Stimulated activated CD4-positive, alpha-beta T cell treated with anti-CD3 and anti-CD28 coated beads, Interleukin-4, amount 100 ng/mL, for 1 hour (primary cell): ENCODE measurements around the gene MAP3K20.
"Not testable (repeated sequence)": the region's sequence is repeated elsewhere in the genome, so short reads cannot be mapped to it uniquely, and the experiment has no call there.

Experiments used
- DNase-seq: peaks from one replicate; pipeline ENCODE4 v3.0.0-alpha.2; 2020

The MAP3K20 gene

DNA sequence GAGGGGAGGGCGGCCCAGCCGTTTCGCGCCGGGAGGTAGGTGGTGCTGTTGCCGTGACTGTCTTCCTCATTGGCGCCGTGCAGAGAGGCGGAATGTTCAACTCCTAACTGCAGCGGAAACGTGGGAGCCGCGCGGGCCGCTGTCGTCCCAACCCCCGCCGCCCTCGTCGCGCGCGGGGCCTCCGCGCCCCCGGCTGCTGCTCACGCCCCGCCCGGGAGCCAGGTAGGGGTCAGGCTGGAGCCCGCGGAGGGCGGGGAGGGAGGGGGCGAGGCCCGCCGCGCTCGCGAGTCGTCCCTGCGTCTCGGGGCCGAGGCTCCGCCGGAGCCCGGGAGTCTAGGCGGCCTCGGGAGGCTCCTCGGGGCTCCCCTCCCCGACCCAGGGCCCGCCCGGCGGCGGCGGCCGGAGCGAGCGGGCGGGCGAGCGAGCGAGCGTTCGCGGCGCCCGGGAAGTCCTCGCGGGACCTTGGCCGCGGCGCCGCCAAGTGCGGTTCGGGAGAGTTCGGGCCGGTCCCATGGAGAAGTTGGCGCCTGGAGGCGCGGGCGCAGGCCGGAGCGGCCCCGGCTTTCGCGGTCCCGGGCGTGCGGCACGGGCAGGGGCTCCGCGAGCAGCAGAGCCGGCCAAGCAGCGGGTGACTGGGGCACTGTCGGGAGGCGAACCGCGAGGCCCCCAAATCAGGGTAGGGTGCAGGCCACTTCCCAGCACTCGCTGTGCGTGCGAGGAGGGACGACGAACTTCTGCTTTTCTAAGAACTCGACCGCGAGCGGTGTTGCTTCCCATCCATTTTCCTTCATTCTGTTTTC, at the start of gene MAP3K20:
Gene MAP3K20 (plus strand): TSS at position 66 of the 800 bp plus-strand sequence. CDS start 15,186 bp downstream, outside the sequence.
- peak; percentile 41 for DNase-seq

DNA sequence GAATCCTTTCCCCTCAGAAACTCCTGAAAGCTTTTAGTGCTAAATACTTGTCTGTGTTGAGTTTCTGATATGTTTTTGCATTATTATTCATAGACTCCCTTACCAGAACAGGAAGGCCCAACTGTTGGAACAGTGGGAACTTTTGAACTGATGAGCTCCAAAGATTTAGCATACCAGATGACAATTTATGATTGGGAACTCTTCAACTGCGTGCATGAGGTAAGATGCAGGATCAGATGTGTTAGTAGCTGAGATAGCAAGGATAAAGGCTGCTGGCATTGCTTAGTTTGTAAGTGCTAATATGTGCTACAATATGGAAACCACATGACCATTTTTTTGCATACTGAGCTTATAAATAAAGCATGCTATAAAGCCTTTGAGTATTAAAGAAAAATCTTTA, 49.2 kb upstream of the MAP3K20 start:
- DNase-seq = no peak

DNA sequence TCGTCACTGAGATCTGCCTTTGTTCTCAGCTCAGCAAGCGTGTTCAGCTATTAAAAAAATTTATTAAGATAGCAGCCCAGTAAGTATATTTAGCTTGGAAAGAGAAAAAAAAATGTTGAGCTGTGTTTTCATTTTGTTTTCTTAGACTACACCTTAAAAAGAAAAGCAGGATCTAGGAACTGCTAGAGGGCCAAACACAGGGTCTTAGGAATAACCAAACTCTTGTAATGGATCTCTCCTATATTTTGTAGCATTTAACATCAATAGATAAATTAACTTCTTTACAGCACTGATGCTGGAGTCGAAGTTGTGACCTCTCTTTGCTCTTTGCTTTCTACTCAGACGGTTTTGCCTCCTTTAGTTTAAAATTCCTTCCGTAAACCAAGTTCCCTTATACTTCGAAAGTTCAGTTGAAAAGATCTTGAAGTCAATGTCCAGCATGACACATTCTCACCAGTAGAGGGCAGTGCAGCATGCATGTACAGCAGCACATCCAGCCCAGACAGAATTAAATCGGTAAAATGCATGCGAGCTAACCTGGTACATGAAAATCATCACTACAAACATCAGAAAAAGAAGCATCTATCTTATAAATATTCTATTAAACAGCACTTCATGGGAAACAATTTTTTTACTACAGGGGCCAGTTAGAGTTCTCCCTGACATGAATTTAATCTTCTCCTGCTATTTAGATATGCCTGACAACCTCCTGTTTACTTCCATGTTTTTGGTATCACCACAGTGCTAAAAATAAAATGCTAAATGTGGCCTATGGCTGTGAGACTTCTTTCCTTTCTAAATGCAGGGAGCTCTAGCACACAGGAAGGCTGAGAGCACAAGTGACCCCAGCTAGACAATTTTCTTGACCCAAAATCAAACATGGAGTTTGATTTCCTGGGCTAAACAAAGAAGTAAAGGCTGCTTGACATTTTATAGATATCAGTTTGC, 48.2 kb upstream of the MAP3K20 start:
- peak; percentile 68 for DNase-seq

DNA sequence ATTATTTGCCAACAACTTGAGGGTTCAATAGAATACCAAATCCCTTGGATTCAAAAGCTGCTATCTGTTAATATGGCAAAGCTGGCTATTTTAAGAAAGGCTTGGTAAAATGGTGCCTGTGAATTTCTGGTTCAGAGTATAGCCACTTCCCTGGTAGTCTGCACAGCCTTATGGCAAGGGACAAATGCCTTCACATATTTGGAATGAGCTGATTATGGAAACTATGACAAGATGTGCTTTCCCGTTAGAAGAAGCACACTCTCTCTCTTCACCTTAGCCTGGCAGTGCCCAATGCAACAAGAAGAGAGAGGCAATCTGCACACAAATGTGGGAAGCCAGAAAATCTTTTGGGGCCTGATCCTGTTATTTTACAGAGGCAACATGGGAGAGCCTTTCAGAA, 47.5 kb upstream of the MAP3K20 start:
- no peak for DNase-seq

DNA sequence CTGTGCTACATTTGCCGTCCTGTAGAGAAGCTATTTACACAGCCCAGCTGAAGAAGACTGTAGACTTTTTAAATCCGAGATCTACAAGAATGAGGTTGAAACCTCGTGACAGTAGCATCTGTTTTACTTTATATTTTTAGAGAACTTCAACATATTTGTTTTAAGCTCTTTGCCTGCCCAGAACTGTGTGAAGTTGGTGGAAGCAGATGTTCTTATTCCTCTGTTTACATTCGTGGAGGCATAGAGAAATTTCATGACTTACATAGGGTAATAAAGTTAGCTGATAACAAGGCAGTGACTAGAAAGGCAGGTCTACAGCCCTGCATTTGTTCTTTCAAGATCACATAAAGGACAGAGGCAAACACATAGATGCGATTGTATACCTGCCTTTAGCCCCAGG, 47.0 kb upstream of the MAP3K20 start:
- DNase-seq = no peak

DNA sequence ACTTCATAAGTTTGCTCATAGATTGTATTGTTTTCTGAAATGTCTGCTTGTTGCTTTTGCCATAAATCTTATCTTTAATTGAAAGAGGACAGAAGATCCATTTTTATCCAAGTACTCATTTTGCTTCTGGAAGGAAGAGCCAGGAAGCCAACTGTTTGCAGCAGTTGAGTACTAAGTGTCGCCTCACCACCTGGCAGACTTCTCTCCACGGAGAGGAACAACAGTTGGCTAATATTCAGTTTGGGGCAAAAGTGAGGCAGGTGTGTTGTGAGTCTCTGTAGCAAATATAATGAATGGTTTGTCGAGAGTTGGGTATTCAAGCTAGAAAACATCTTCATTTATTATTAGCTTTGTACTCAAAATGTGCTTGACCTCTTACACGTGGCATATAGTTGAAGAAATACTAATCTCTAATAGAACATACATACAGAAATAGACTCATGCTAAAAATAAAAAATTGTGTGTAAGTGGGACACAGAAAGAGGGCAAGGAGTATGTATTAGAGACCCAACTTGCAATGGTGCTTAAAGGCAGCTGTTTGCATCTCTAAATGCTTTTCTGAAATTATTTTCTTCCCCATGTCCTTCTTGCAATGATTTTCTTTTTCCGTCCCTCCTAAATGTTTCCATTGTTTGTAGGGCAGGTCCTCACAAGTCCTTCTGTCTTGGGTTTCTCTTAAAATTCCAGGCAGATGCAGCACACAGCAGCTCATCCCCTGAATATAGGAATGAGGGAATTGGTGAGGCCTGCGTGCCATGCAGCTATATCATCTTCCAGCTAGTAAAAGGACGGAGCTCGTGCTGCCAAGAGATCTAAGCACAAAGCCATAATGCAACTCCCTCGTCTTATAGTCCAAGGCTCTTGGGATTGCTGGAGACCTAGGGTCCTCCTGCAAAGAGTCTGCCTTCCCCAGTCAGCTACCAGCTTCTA, 44.8 kb upstream of the MAP3K20 start:
- DNase-seq = no peak

DNA sequence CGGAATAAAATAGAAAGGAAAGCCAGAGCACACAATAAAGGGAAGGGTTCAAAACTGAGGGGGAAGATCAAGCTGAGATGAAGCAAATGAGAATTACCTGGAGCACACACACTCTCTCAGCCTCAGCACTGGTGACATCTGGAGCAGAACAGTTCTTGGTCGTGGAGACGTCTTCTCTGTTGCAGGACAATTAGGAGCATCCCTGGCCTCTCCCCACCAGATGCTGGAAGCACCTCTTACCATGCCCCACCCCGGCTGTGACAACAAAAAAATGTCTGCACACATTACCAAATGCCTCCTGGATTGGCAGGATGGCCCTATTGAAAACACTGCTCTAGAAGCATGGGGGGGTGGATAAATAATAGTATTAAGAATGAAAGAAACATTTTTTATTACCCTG, 43.6 kb upstream of the MAP3K20 start:
- DNase-seq = no peak

DNA sequence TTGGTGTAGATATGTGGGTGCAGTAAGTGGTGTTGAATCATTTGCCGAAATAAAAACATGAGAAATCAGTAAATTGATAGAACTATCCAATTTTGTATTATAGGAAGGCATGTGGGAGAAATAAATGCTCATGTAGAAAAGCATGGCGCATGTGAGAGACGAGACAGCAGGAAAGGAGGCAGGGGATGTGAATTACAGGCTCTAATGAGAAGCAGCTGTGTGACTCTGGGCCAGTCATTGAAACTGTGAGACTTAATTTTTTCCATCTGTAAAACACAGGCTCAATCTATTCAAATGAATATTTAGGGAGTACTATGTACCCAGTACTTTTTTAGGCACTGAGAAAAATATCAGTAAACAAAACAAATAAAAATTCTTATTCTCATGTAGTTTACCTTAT, 42.6 kb upstream of the MAP3K20 start:
- no peak for DNase-seq

DNA sequence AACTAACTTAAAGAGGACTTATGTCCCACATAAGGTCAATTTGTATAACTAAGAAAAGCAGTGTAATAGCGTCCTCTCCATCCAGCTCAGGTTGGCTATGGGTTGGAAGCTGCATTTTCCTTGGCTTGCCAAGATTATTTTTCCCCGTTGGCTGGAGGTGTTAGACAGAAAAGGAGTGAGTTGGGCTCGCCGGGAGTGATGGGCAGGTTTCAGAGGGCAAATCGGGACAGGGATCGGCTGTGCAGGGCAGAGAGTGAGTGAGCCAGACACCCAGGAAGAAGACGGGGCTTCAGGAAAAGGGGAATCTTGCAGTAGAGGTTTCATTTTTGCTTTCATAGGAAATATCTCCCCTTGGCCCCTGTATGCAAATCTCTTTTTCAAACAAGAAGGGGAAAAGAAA, 41.5 kb upstream of the MAP3K20 start:
- no peak for DNase-seq

DNA sequence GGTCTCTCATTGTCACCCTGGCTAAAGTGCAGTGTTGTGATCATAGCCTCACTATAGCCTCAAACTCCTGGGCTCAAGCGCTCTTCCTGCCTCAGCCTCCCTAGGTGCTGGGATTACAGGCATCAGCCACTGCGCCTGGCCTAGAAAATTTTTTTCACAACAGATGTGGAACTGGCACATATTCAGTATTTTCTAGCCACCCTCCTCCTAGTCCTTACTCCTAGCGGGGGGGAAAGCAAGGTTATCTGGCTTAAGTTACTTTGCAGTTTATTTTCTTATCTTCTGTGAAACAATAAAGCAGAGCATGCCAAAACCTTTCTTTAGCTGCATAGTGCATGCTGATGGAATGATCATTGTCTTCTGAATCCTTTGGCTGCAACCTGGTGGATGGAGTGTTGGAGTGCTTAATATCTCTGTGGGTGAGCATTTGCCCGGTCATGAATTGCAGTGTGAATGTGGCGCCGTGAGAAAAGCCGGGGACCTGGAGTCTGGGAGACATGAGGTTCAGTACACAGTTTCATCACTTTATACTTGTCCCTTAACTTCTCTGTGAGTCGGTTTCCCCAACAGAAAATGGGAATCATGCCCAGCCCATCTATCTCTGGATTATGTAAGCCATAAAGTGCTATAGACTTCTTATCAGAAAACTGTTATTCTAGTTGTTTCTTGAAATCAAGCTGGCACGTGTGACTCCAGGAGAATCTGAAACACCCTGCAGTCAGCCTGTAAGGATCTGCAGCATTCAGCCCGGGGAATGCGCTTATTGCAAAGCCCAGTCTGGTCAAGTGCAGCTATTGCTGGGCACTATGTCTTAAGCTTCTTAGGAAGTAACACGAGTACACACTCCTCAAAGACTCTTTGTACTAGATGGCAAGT, 38.2 kb upstream of the MAP3K20 start:
- DNase-seq = no peak

DNA sequence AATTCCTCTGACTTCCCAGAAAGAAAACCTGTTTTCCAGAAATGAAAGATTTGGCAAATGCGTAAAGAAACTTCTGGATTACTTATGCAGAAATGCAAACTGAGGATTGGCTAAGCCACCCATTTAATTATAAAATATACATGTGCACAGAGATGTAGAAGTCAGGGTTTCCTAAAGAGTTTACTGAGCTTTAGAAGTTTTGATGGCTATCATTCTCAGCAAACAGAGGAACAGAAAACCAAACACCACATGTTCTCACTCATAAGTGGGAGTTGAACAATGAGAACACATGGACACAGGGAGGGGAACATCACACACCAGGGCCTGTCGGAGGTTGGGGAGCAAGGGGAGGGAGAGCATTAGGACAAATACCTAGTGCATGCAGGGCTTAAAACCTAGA, 37.4 kb upstream of the MAP3K20 start:
- not testable (repeated sequence) for DNase-seq

DNA sequence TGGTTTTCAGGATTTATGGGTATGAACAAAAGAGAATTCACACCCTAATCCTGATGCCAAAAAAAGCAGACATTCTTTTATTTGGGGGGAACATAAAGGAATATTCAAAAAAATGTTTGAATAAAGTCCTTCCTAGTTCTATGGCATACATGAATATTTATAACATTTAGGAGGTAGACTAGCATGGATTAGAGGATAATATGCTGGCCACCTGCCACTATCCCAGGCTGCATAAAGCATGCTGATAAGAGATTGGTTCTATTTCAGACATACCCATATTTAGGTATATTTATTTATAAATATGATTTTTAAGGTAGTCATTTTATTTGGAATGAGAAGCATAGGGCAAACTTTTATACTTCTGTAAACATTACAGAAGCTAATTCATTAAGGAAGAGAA, 34.9 kb upstream of the MAP3K20 start:
- DNase-seq = no peak

DNA sequence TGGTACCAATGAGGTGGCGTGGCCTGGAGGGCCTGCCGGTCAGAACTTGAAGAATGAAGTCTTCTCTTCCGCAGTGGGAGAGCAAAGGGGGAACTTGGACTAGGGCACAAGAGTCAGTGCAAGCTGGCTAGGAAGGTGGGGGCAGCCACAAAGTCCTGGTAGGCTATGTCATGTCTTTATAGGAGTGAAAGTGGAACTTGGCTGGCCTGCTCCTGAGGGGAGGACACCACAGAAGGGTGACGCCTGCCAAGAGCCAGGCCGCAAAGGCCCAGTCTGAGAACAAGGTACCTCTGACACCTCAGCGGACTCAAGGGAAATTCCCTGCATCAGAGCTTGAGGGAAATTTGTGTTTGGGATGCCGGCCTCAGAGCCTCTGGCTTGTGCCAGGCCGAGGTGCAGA, 32.2 kb upstream of the MAP3K20 start:
- no peak for DNase-seq

DNA sequence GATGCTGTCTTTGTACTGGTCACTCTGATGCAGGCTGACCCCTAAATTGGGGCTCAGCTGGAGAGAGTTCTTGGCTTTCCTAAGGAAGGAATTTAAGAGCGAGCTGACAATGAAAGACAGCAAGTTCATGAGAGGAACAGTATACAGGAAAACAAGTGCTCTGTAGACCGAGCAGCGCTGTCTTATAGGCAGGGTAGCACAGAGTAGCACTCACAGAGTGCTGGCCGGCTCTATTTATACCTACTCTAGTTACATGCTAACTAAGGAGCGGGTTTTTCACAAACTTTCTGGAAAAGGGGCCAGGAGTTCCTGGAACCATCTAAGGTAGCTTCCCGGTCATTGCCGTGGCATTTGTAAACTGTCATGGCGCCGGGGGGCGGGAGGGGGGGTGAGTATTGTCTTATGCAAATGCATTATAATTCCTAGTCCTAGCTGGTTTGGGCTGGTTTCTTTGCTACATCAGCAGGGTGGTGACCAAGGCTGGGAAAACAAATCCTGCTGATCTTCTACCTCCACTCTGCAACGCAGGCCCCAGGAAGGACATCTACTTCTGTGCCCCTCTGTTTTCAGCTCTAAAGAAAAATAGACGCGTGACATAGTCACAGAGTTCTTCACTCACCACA, 31.6 kb upstream of the MAP3K20 start:
- no peak for DNase-seq

DNA sequence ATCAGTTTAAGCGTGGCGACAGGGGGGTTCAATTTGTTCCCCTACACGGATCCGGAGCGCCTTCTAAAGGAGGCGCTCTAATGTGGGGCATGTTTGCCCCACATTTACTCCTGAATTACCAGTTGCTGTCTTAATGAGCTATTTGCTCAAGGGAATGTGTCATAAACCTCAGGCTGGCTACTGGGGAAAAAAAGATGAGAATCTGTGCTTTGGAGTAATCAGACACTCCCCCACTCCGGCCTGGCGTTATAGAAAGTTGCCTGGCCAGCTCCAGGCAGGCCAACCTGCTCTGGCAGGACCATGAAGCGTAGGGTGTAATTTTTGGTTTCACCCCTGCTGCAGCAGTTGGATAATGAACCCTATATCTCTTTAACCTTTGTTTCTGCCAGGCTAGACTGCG, 31.0 kb upstream of the MAP3K20 start:
- DNase-seq = no peak

DNA sequence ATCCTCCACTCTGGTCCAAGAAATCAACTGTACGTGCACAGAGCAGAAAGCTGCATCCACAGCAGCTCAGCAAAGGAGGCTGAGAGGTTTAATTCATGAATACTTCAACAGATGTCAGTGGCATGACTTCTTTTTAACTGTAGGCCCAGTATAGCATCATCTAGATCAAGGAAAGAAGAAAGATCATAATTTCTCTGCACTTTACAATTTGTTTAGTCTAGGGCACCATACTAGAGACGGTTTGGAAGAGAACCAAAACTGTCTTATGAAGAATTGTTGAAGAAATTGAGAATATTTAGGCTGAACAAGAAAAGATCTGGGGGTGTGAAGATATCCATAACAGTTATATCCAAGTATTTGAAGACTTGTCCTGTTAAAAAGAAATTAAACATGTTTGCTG, 30.5 kb upstream of the MAP3K20 start:
- DNase-seq = no peak

DNA sequence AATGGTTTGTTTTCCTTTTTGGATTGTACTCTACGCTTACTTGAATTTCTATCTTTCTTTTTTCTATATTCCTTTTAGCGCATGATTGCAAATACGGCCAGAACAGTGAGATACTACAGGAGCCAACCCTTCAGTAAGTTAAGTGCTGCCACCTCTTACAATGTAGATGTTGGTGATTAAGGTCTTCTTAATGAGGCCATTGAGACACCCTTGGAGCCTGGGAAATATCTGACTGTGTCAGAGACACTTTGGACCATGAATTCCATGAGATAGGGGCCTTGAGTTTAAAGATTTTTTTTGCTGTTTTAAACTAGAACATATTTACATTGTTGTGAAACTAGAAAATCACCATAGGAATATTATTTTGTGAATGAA, 27.1 kb upstream of the MAP3K20 start:
- DNase-seq = no peak

DNA sequence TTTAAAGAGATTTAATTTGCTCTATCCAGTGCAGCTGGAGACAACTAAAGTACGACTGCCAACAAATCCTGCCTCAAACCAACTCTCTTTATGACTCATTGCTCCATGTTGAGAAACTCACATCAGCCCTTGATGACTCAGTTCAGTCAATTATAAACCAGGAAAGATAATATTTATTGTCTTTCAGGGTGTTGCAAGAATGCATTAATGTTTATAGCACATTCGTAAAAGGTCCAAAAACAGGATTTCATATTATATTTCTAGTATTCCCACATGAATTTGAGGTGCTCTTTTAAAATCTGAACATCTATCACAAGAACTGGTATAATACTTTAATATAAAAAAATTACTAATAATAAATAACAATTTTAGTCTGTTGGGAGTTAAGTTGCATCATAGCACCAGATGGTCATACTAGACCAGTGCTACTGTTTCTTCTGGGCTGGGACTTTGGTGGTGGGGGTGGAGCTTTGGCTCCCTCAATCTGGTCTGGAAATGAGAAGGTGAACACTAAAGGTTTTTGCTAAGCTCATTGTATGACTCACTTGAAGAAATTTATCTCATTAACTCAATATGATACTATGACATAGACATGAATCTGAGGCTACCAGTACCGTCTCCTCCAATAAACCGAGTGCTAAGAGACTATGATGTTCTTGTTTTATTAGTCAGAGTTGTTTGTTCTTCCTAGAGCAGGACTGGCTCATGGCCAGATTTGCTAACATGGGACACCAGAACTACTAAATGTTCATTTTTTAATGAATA, 26.6 kb upstream of the MAP3K20 start:
- peak; percentile 18 for DNase-seq

DNA sequence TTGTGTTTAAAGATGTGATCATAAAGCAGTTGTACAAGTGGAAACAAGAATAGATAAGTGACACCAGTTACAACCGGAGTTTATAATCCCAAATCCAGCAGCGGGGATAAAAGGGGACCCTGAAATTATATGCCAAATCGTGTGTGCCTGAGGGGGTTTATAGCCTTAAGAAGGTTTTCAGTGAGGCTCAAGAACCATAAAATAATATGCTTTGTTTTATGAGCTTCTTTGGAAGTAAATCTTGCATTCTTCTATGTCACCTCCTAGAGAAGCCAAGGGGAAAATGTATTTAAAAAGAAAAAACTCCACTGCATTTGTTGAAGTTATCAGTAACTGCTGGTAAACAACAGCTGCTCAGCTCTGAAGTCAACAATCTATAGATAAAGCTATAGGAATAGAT, 25.8 kb upstream of the MAP3K20 start:
- no peak for DNase-seq

DNA sequence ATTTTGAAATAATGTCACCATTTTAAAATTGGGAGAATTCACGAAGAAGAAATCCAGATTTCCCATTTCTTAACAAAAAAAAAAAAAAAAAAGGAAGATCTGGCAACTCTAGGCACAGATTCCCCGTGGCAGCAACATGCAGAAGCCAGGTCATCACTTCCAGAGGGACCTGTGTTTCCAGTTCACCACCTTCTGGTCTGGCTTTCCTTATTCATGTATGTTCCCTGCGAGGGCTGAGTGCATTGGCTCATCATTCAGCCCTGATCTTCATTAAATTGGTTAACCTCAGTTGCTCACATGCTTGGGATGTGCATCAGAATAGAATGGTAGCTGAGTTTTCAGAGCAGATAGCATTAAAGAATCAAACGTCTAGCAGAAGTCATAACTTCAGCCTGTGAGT, 25.0 kb upstream of the MAP3K20 start:
- DNase-seq = no peak
